ENCODE data around the gene NEDD8. TPM values are rescaled to one million over a fixed set of nuclear protein-coding genes. Genes with fewer than 3 reads are reported as not detected.

Gene NEDD8
- total RNA-seq, 1 donor from 2014 or later = 154 TPM

- Mint-ChIP-seq H3K4me3 (ENCODE audit: unreplicated experiment) (peak overlapping the region; percentile 94), H3K27ac (ENCODE audit: unreplicated experiment) (peak overlapping the region; percentile 100), H3K4me1 (ENCODE audit: unreplicated experiment) (peaks cover 7% of the 10 kb centered on the region), H3K9me3 (ENCODE audit: unreplicated experiment) (no peaks in the 10 kb centered on the region), H3K27me3 (ENCODE audit: unreplicated experiment) (peaks cover 11% of the 10 kb centered on the region), H3K36me3 (ENCODE audit: low read depth, unreplicated experiment) (peaks cover 30% of the 10 kb centered on the region)
- peak; percentile 63 for TF ChIP-seq CTCF (IDR thresholded peaks at IDR 0.05; ENCODE audit: unreplicated experiment)
- DNase-seq (ENCODE audit: low spot score) = peak; percentile 92
Measured at GRCh38 chr14:24241829-24242443, 9.8 kb upstream of the NEDD8 start.

- Mint-ChIP-seq H3K4me3 (ENCODE audit: unreplicated experiment) (peak overlapping the region; percentile 59), H3K9me3 (ENCODE audit: unreplicated experiment) (no peaks in the 10 kb centered on the region), H3K27ac (ENCODE audit: unreplicated experiment) (no peak overlapping the region), H3K4me1 (ENCODE audit: unreplicated experiment) (peaks cover 7% of the 10 kb centered on the region), H3K27me3 (ENCODE audit: unreplicated experiment) (peaks cover 11% of the 10 kb centered on the region), H3K36me3 (ENCODE audit: low read depth, unreplicated experiment) (peaks cover 41% of the 10 kb centered on the region)
- TF ChIP-seq CTCF (IDR thresholded peaks at IDR 0.05; ENCODE audit: unreplicated experiment) = no peak
- DNase-seq (ENCODE audit: low spot score) = no peak
Measured at GRCh38 chr14:24240110-24240918, 8.1 kb upstream of the NEDD8 start.

GRCh38 chr14:24238527-24239037, 6.4 kb upstream of the NEDD8 start:
- TF ChIP-seq CTCF (IDR thresholded peaks at IDR 0.05; ENCODE audit: unreplicated experiment) = no peak
- Mint-ChIP-seq H3K27me3 (ENCODE audit: unreplicated experiment) (peaks cover 6% of the 10 kb centered on the region), H3K27ac (ENCODE audit: unreplicated experiment) (no peak overlapping the region), H3K4me3 (ENCODE audit: unreplicated experiment) (peak overlapping the region; percentile 58), H3K4me1 (ENCODE audit: unreplicated experiment) (peaks cover 9% of the 10 kb centered on the region), H3K36me3 (ENCODE audit: low read depth, unreplicated experiment) (peaks cover 43% of the 10 kb centered on the region), H3K9me3 (ENCODE audit: unreplicated experiment) (no peaks in the 10 kb centered on the region)
- DNase-seq (ENCODE audit: low spot score) = no peak

- peaks cover 6% of the 10 kb centered on the region for H3K27me3 Mint-ChIP-seq (ENCODE audit: unreplicated experiment)
- no peak for DNase-seq (ENCODE audit: low spot score)
- peaks cover 42% of the 10 kb centered on the region for H3K36me3 Mint-ChIP-seq (ENCODE audit: low read depth, unreplicated experiment)
- peaks cover 12% of the 10 kb centered on the region for H3K4me1 Mint-ChIP-seq (ENCODE audit: unreplicated experiment)
- TF ChIP-seq CTCF (IDR thresholded peaks at IDR 0.05; ENCODE audit: unreplicated experiment) = no peak
- H3K9me3 Mint-ChIP-seq (ENCODE audit: unreplicated experiment) = no peaks in the 10 kb centered on the region
- no peak overlapping the region for H3K27ac Mint-ChIP-seq (ENCODE audit: unreplicated experiment)
- H3K4me3 Mint-ChIP-seq (ENCODE audit: unreplicated experiment) = peak overlapping the region; percentile 58
Measured at GRCh38 chr14:24238123-24238522, 6.0 kb upstream of the NEDD8 start.

All from endothelial cell (in vitro differentiated cells).